GM23338 (cell line): Measurements from ENCODE around the gene DUSP10. TPM values are rescaled to one million over a fixed set of nuclear protein-coding genes. Genes with fewer than 3 reads are reported as not detected.

Experiments used
- ATAC-seq: fragments of 200-7000 bp; cut with Tn5 transposase; 3 replicates; pipeline ENCODE4 v1.9.1; 2020
- DNase-seq: peaks from one replicate; pipeline ENCODE4 v3.0.0-alpha.2; 2015; ENCODE audit warnings: low spot score
- H2AFZ ChIP-seq: fragments of 200-600 bp; sonication (generic); 2 replicates; pipeline ENCODE4 v1.8.0; 2016; ENCODE audit warnings: antibody characterized with exemption, mild to moderate bottlenecking, moderate library complexity
- H3F3A ChIP-seq: fragments of 200-600 bp; sonication (generic); replicated peaks from 2 replicates; pipeline ENCODE4 v1.8.0; 2017; ENCODE audit warnings: antibody characterized with exemption, mixed run types, low read depth
- H3K27ac ChIP-seq: fragments of 200-600 bp; sonication (generic); 2 replicates; pipeline ENCODE4 v1.6.1; 2016; ENCODE audit warnings: low read depth
- H3K27me3 ChIP-seq: fragments of 200-600 bp; sonication (generic); 2 replicates; pipeline ENCODE4 v1.8.0; 2016; ENCODE audit warnings: mild to moderate bottlenecking, mixed run types, moderate library complexity; ENCODE audit not compliant: insufficient read depth
- H3K36me3 ChIP-seq: fragments of 200-600 bp; sonication (generic); 2 replicates; pipeline ENCODE4 v1.8.0; 2016; ENCODE audit warnings: mild to moderate bottlenecking; ENCODE audit not compliant: insufficient read depth
- H3K4me1 ChIP-seq: fragments of 200-600 bp; sonication (generic); 2 replicates; pipeline ENCODE4 v1.8.0; 2016; ENCODE audit warnings: mild to moderate bottlenecking, moderate library complexity; ENCODE audit not compliant: insufficient read depth
- H3K4me2 ChIP-seq: fragments of 200-600 bp; sonication (generic); 2 replicates; pipeline ENCODE4 v1.7.1; 2017; ENCODE audit warnings: mixed run types
- H3K4me3 ChIP-seq: fragments of 200-600 bp; sonication (generic); 2 replicates; pipeline ENCODE4 v1.6.1; 2016; ENCODE audit warnings: mixed run types
- H3K79me2 ChIP-seq: fragments of 200-600 bp; sonication (generic); replicated peaks from 2 replicates; pipeline ENCODE4 v1.8.0; 2017; ENCODE audit warnings: mild to moderate bottlenecking; ENCODE audit not compliant: insufficient read depth
- H3K9me2 ChIP-seq: fragments of 200-600 bp; sonication (generic); 2 replicates; pipeline ENCODE4 v1.8.0; 2017; ENCODE audit not compliant: insufficient read depth
- H4K20me1 ChIP-seq: fragments of 200-600 bp; sonication (generic); replicated peaks from 2 replicates; pipeline ENCODE4 v1.8.0; 2017; ENCODE audit warnings: mild to moderate bottlenecking; ENCODE audit not compliant: insufficient read depth
- H3K27ac Mint-ChIP-seq: 2 replicates; pipeline ENCODE4 v1.8.0; 2020; ENCODE audit warnings: inconsistent platforms, mild to moderate bottlenecking, moderate library complexity, mixed read lengths
- H3K27me3 Mint-ChIP-seq: 3 replicates; pipeline ENCODE4 v1.8.0; 2022; ENCODE audit warnings: low read depth, mild to moderate bottlenecking, moderate library complexity, mixed read lengths, inconsistent platforms; ENCODE audit not compliant: insufficient read depth, poor library complexity
- H3K36me3 Mint-ChIP-seq: 3 replicates; pipeline ENCODE4 v1.8.0; 2021; ENCODE audit warnings: low read depth, mild to moderate bottlenecking, inconsistent platforms, moderate library complexity, mixed read lengths
- H3K4me1 Mint-ChIP-seq: 3 replicates; pipeline ENCODE4 v1.8.0; 2020; ENCODE audit warnings: mild to moderate bottlenecking, inconsistent platforms, mixed read lengths
- H3K4me3 Mint-ChIP-seq: 3 replicates; pipeline ENCODE4 v1.8.0; 2021; ENCODE audit warnings: moderate library complexity, mild to moderate bottlenecking, inconsistent platforms, mixed read lengths
- H3K9me3 Mint-ChIP-seq: 3 replicates; pipeline ENCODE4 v1.8.0; 2020; ENCODE audit warnings: moderate library complexity, mild to moderate bottlenecking, inconsistent platforms, mixed read lengths
- CREB1 ChIP-seq: fragments of 250-450 bp; sonication (Bioruptor Pico); IDR thresholded peaks from 2 replicates; pipeline ENCODE4 v1.5.0; 2020; ENCODE audit warnings: low read depth, mild to moderate bottlenecking, moderate library complexity
- CTCF ChIP-seq, 2 experiments: fragments of 200-600 bp in 1 of 2; sonication (generic) in 1 of 2; conservative IDR thresholded peaks; 2 replicates each; pipeline versions ENCODE4 v1.5.1 to v1.6.1; 2016 to 2017; ENCODE audit warnings: antibody characterized with exemption in 2 of 2, low read depth in 2 of 2, mild to moderate bottlenecking in 2 of 2, moderate library complexity in 1 of 2
- ETS1 ChIP-seq: IDR thresholded peaks from 2 replicates; pipeline ENCODE4 v1.6.1; 2016; ENCODE audit warnings: antibody characterized with exemption
- EZH2phosphoT487 ChIP-seq: fragments of 200-600 bp; sonication (generic); IDR thresholded peaks from one replicate; pipeline ENCODE4 v1.8.1; 2018; ENCODE audit warnings: antibody characterized with exemption; ENCODE audit not compliant: unreplicated experiment
- POLR2AphosphoS5 ChIP-seq: IDR thresholded peaks from 2 replicates; pipeline ENCODE4 v1.6.1; 2016; ENCODE audit warnings: antibody characterized with exemption, low read depth
- REST ChIP-seq: IDR thresholded peaks from one replicate; pipeline ENCODE4 v1.6.1; 2018; ENCODE audit warnings: antibody characterized with exemption; ENCODE audit not compliant: unreplicated experiment
- STAT1 ChIP-seq: IDR thresholded peaks from one replicate; pipeline ENCODE4 v1.6.1; 2016; ENCODE audit warnings: antibody characterized with exemption; ENCODE audit not compliant: unreplicated experiment
- ZNF114 ChIP-seq: fragments of 250-450 bp; sonication (Bioruptor Pico); IDR thresholded peaks from 2 replicates; pipeline ENCODE4 v1.5.0; 2020; ENCODE audit warnings: mild to moderate bottlenecking, moderate library complexity
- ZNF462 ChIP-seq: fragments of 250-450 bp; sonication (Bioruptor Pico); IDR thresholded peaks from 2 replicates; pipeline ENCODE4 v1.5.0; 2020; ENCODE audit warnings: mild to moderate bottlenecking, moderate library complexity
- polyA plus RNA-seq: library from polyadenylated mRNA; unstranded; fragments of >200 nt; fragmentation: Nextera tagmentation; extraction: Ambion mirVana; gene quantifications from 2 replicates; pipeline ENCODE4 v1.2.1, GENCODE V29; 2016
- total RNA-seq: library from RNA; depleted of rRNA; stranded (reverse); fragments of >200 nt; shearing (Covaris generic); gene quantifications from 2 replicates; pipeline ENCODE4 v1.2.3, GENCODE V29; 2014

Gene DUSP10
- total and polyA plus RNA-seq, 2 experiments from 2014 or later = 1.5 to 1.6 TPM

- H3K4me2 ChIP-seq = no peak overlapping the region
- DNase-seq (no peak), ATAC-seq (no peak)
- H3K4me3 ChIP-seq = no peak overlapping the region
- no peaks in the 10 kb centered on the region for H3K36me3 ChIP-seq
- Mint-ChIP-seq H3K36me3 (no peaks in the 10 kb centered on the region), H3K27ac (no peak overlapping the region), H3K9me3 (0 out of 3 replicates have a peak, but pooled peaks cover 4% of the 10 kb centered on the region), H3K4me1 (no peaks in the 10 kb centered on the region), H3K27me3 (peaks cover 4% of the 10 kb centered on the region), H3K4me3 (no peak overlapping the region)
- H3K4me1 ChIP-seq = no peaks in the 10 kb centered on the region
- no peaks in the 10 kb centered on the region for H3K79me2 ChIP-seq
- no peaks in the 10 kb centered on the region for H4K20me1 ChIP-seq
- no peaks in the 10 kb centered on the region for H3K27me3 ChIP-seq
- no peaks in the 10 kb centered on the region for H3F3A ChIP-seq
- peaks cover 11% of the 10 kb centered on the region for H3K9me2 ChIP-seq
- no peak overlapping the region for H3K27ac ChIP-seq
- TF ChIP-seq CREB1 (CRISPR knock-in tag) = no peak
- no peak for TF ChIP-seq ETS1
- TF ChIP-seq STAT1 = no peak
- no peak for TF ChIP-seq REST
- TF ChIP-seq ZNF462 (CRISPR knock-in tag) = no peak
- TF ChIP-seq POLR2AphosphoS5 = no peak
- TF ChIP-seq EZH2phosphoT487 = no peak
- no peak for TF ChIP-seq CTCF (conservative IDR thresholded peaks at IDR 0.05; ENCODE audit: low read depth in 2 of 2)
- no peak for TF ChIP-seq ZNF114 (CRISPR knock-in tag)
- no peak overlapping the region for H2AFZ ChIP-seq
Observed at GRCh38 chr1:221694109-221694508, 47.8 kb downstream of the DUSP10 start.
